GM12801 (cell line): ENCODE measurements around the gene EIF4EBP2.

Source experiments
- TF ChIP-seq, protein P1 (sequence below): IDR thresholded peaks from one replicate; pipeline ENCODE4 v1.5.1; 2011; ENCODE audit warnings: control low read depth; ENCODE audit not compliant: insufficient read length; ENCODE audit errors: extremely low read depth

EIF4EBP2 gene

DNA sequence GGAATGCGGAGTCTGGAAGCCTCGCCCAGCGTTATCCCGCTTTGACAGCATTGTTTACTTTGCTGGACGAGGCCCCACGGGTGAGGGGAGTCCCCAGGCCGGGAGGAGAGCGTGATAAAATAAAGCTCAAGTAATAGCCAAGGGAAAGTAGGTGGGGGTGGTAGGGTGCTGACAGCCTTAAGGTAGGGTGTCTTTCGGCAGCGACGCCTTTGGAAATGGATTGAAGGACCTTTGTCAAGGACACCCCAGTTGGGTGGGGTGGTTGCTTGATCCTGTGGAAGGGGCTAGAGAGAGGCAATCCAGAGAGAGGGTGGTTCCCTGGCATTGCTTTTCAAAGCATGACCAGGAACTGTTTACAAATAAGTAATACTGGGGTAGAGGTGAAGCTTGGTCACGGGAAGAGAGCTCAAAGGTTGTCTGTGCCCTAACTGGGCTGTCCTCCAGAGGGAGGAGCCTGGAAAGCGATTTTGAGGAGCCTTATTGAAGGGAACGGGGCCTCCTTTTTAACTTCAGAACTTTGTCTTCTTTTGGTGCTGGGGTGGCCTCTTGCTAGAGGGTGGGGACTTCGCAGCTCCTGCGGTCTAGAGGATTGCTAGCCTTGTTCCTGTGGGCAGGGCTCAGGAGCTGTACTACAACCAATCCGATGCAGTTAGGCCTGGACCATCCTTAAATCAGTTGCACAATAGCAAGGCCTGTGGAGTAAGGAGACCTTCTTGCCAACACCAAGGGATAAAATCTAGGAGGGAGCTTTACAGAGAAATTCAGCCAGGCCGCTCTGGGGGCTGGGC, 1.3 kb downstream of the EIF4EBP2 start:
- TF ChIP-seq, protein P1, sequence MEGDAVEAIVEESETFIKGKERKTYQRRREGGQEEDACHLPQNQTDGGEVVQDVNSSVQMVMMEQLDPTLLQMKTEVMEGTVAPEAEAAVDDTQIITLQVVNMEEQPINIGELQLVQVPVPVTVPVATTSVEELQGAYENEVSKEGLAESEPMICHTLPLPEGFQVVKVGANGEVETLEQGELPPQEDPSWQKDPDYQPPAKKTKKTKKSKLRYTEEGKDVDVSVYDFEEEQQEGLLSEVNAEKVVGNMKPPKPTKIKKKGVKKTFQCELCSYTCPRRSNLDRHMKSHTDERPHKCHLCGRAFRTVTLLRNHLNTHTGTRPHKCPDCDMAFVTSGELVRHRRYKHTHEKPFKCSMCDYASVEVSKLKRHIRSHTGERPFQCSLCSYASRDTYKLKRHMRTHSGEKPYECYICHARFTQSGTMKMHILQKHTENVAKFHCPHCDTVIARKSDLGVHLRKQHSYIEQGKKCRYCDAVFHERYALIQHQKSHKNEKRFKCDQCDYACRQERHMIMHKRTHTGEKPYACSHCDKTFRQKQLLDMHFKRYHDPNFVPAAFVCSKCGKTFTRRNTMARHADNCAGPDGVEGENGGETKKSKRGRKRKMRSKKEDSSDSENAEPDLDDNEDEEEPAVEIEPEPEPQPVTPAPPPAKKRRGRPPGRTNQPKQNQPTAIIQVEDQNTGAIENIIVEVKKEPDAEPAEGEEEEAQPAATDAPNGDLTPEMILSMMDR = no peak

DNA sequence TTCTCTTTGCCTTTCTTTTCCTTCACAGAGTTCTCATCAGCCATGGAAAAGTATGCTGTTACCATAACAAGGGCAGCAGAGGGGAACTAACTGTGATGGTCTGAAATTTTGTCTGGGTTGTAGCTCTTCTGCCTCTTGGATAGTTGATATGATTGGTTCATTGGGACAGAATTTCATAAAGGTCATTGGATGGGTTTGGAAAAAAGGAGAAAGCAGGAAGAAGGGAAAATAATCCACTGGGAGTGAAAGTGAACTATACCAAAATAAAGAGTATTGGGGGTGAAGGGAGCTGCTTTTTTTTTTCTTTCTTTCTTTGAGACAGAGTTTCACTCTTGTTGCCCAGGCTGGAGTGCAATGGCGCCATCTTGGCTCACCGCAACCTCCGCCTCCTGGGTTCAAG, 5.8 kb downstream of the EIF4EBP2 start:
- TF ChIP-seq, protein P1 = no peak

DNA sequence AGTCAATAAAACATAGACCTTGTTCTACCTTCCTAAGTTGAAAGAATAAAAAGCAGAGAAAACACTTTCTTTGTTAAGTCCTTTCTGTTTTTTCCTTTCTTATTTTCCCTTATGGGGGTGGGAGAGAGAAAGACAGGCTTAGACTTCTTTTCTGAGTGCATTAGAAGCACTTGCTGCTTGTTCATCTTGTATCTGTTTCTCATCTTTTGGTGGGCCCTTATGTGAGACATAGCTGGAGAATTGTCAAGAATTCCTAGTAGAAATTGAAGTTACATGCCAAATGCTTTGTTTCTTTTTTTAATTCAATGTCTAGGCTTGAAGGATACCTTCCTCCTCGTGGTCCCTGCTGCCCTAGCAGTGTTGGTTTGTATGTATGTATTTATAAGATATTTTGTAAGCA, 6.7 kb downstream of the EIF4EBP2 start:
- TF ChIP-seq, protein P1 = no peak

DNA sequence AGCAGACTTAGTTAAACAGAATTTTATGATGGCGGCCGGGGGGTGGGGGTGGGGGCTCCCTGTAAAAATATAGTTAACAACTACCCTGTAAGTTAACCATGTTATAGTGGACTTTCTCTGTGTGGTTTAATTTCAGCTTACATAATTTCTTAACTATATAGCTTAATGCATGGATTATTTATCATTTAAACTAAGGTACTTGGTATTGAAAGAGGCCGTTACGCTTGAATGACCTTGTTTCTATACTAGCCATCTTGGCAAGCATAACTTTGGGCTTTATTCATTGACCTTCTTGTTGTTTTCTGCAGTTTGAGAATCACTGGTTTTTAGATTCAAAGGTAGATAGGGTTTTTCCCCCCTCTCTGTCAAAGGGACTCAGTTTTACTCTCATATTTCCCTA, 8.4 kb downstream of the EIF4EBP2 start:
- TF ChIP-seq, protein P1 = no peak

DNA sequence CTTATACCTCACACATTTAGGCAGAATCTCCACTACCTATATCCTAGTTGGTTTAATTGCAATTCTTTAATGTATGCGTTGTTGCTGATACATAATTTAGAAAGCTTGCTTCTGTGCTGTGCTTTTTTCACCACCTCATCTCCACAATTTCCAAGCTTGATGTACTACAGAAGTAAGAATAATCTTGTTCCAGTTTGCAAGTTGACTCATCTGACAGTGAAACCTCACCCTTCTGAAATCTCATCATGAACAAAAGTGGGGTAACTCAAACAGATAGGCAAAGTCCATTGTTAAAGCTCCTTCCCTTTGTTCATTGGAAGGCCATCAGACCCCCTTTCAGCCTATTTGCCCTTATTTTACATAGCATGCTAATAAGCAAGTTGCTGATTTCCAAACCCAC, 13.6 kb downstream of the EIF4EBP2 start:
- TF ChIP-seq, protein P1 = no peak

DNA sequence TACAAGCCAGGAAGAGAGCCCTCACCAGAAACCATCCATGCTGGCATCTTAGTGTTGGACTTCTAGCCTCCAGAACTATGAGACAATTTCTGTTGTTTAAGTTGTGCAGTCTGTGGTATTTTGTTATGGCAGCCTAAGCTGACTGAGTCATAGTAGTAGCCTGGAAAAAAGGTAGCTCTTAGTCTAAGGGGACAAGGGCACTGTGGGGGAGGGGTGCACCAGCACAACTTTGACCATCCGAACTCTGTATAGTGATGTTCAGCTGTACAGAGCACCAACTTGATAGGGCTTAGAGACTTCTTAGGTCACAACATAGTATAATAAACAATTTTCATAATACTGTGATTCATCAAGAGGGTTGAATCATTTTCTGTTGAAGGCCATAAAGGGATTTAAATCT, 14.3 kb downstream of the EIF4EBP2 start:
- TF ChIP-seq, protein P1 = no peak

DNA sequence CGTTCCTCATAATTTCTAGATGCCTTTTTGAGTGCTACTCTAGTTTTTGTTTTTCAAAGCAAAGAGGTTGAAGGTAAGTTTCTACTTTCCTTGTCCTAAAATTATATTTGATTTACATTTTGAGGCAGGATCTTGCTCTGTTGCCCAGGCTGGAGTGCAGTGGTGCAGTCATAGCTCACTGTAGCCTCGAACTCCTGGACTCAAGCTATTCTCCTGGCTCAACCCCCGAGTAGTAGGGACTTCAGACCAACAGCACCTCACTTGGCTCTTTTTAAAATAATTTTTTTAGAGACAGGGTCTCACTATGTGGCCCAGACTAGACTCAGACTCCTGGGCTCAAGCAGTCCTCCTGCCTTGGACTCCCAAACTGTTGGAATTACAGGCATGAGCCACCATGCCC, 14.8 kb downstream of the EIF4EBP2 start:
- TF ChIP-seq, protein P1 = no peak
